Parathyroid adenoma (tissue), 2 donors: ENCODE results near the gene TP53BP1.

ENCODE experiments used
- H2AFZ ChIP-seq: fragments of 300-600 bp; sonication (generic); one replicate; pipeline ENCODE4 v1.7.0; 2017; ENCODE audit warnings: antibody characterized with exemption, mild to moderate bottlenecking
- H3K27ac ChIP-seq: fragments of 300-600 bp; sonication (generic); one replicate; pipeline ENCODE4 v1.7.0; 2017
- H3K27me3 ChIP-seq: fragments of 300-600 bp; sonication (generic); one replicate; pipeline ENCODE4 v1.7.0; 2017; ENCODE audit warnings: low read length; ENCODE audit not compliant: control insufficient read depth, insufficient read depth
- H3K36me3 ChIP-seq: fragments of 300-600 bp; sonication (generic); one replicate; pipeline ENCODE4 v1.7.0; 2017; ENCODE audit warnings: low read length; ENCODE audit not compliant: control insufficient read depth, insufficient read depth
- H3K4me1 ChIP-seq: fragments of 300-600 bp; sonication (generic); one replicate; pipeline ENCODE4 v1.7.0; 2017; ENCODE audit warnings: control low read depth
- H3K4me2 ChIP-seq: fragments of 300-600 bp; sonication (generic); one replicate; pipeline ENCODE4 v1.7.0; 2017; ENCODE audit warnings: low read length
- H3K4me3 ChIP-seq: fragments of 300-600 bp; sonication (generic); one replicate; pipeline ENCODE4 v1.7.0; 2017; ENCODE audit warnings: low read depth, low read length
- H3K79me2 ChIP-seq: fragments of 300-600 bp; sonication (generic); one replicate; pipeline ENCODE4 v1.7.0; 2017; ENCODE audit warnings: control low read depth
- H3K9ac ChIP-seq: fragments of 300-600 bp; sonication (generic); one replicate; pipeline ENCODE4 v1.7.0; 2017; ENCODE audit warnings: mild to moderate bottlenecking
- H3K9me3 ChIP-seq: fragments of 300-600 bp; sonication (generic); one replicate; pipeline ENCODE4 v1.7.0; 2017; ENCODE audit warnings: low read length; ENCODE audit not compliant: control insufficient read depth
- CTCF ChIP-seq: fragments of 300-600 bp; sonication (generic); IDR thresholded peaks from one replicate; pipeline ENCODE4 v1.7.0; 2017; ENCODE audit warnings: antibody characterized with exemption, mild to moderate bottlenecking
- donor health status: primary hyperparathyroidism.

Gene TP53BP1

GRCh38 chr15:43370975-43371974, 121.7 kb downstream of the TP53BP1 start, which contains the start of the genes TUBGCP4 and ZSCAN29:
TSS of gene TUBGCP4 (plus strand) at chr15:43371101. CDS start at chr15:43371355, 254 bp downstream.
TSS of gene ZSCAN29 (minus strand) at chr15:43371043. CDS start at chr15:43369913, 1,130 bp downstream.
- no peaks in the 10 kb centered on the region for H3K9me3 ChIP-seq
- H3K4me3 ChIP-seq: peak within 1 kb of the TSS; percentile 81
- H3K27me3 ChIP-seq: no peaks in the 10 kb centered on the region
- no peaks in the 10 kb centered on the region for H3K79me2 ChIP-seq
- H3K4me1 ChIP-seq: peaks cover 7% of the 10 kb centered on the region
- TF ChIP-seq CTCF: no peak
- H3K9ac ChIP-seq: peak within 1 kb of the TSS; percentile 37
- H3K36me3 ChIP-seq: no peaks in the 10 kb centered on the region
- H3K27ac ChIP-seq: peak within 1 kb of the TSS; percentile 39
- peak within 1 kb of the TSS; percentile 94 for H2AFZ ChIP-seq
- H3K4me2 ChIP-seq: peak within 1 kb of the TSS; percentile 88

GRCh38 chr15:43370310-43370974, 122.5 kb downstream of the TP53BP1 start:
- TF ChIP-seq CTCF: no peak
- peak overlapping the region; percentile 12 for H3K27ac ChIP-seq

GRCh38 chr15:43361313-43361903, 131.5 kb downstream of the TP53BP1 start:
- peaks cover 9% of the 10 kb centered on the region for H3K9me3 ChIP-seq
- H3K4me2 ChIP-seq: no peak overlapping the region
- TF ChIP-seq CTCF: no peak
- H2AFZ ChIP-seq: no peak overlapping the region
- H3K36me3 ChIP-seq: peaks cover 13% of the 10 kb centered on the region
- H3K27me3 ChIP-seq: no peaks in the 10 kb centered on the region
- no peak overlapping the region for H3K4me3 ChIP-seq
- no peaks in the 10 kb centered on the region for H3K79me2 ChIP-seq
- H3K4me1 ChIP-seq: no peaks in the 10 kb centered on the region
- H3K27ac ChIP-seq: no peak overlapping the region
- no peak overlapping the region for H3K9ac ChIP-seq

More at GRCh38 chr15:43370310-43370974, 122.5 kb downstream of the TP53BP1 start:
- peaks cover 7% of the 10 kb centered on the region for H3K4me1 ChIP-seq
- no peaks in the 10 kb centered on the region for H3K9me3 ChIP-seq
- H2AFZ ChIP-seq: peak overlapping the region; percentile 94
- no peaks in the 10 kb centered on the region for H3K79me2 ChIP-seq
- H3K36me3 ChIP-seq: no peaks in the 10 kb centered on the region
- H3K9ac ChIP-seq: no peak overlapping the region
- H3K4me2 ChIP-seq: peak overlapping the region; percentile 88
- peak overlapping the region; percentile 81 for H3K4me3 ChIP-seq
- H3K27me3 ChIP-seq: no peaks in the 10 kb centered on the region

GRCh38 chr15:43360821-43361220, 132.1 kb downstream of the TP53BP1 start:
- Histone ChIP-seq H3K79me2 (no peaks in the 10 kb centered on the region), H3K4me3 (no peak overlapping the region), H3K9ac (no peak overlapping the region), H3K36me3 (peaks cover 13% of the 10 kb centered on the region), H2AFZ (no peak overlapping the region), H3K27ac (no peak overlapping the region), H3K4me2 (no peak overlapping the region), H3K27me3 (no peaks in the 10 kb centered on the region), H3K9me3 (peaks cover 9% of the 10 kb centered on the region), H3K4me1 (no peaks in the 10 kb centered on the region)
- TF ChIP-seq CTCF: no peak
